Measurements from ENCODE around the gene GP1BA.
A peak's percentile ranks its signal among the peaks of the same experiment; 100 is the strongest.
"Not testable (repeated sequence)": the region's sequence is repeated elsewhere in the genome, so short reads cannot be mapped to it uniquely, and the experiment has no call there.

The GP1BA gene

GRCh38 chr17:4919511-4920047, 12.5 kb upstream of the GP1BA start:
- DNase-seq (ENCODE audit: low read depth): no peak
- no peak overlapping the region for H3K4me3 ChIP-seq (ENCODE audit: low read depth, low read length)

GRCh38 chr17:4920351-4921048, 11.6 kb upstream of the GP1BA start:
- peak; percentile 52 for DNase-seq (ENCODE audit: low read depth)
- H3K4me3 ChIP-seq (ENCODE audit: low read depth, low read length): no peak overlapping the region
- TF ChIP-seq CTCF (conservative IDR thresholded peaks at IDR 0.05; ENCODE audit: low read depth, low read length): no peak

More at GRCh38 chr17:4919511-4920047, 12.5 kb upstream of the GP1BA start:
- TF ChIP-seq CTCF (conservative IDR thresholded peaks at IDR 0.05; ENCODE audit: low read depth, low read length): no peak

GRCh38 chr17:4921320-4921719, 10.8 kb upstream of the GP1BA start:
- no peak for DNase-seq (ENCODE audit: low read depth)
- H3K4me3 ChIP-seq (ENCODE audit: low read depth, low read length): no peak overlapping the region
- TF ChIP-seq CTCF (conservative IDR thresholded peaks at IDR 0.05; ENCODE audit: low read depth, low read length): no peak

- not testable (repeated sequence) for DNase-seq (ENCODE audit: low read depth); H3K4me3 ChIP-seq (ENCODE audit: low read depth, low read length)
Measured at GRCh38 chr17:4926577-4927335, 5.3 kb upstream of the GP1BA start.

GRCh38 chr17:4928881-4929280, 3.2 kb upstream of the GP1BA start:
- DNase-seq (ENCODE audit: low read depth): no peak
- TF ChIP-seq CTCF (conservative IDR thresholded peaks at IDR 0.05; ENCODE audit: low read depth, low read length): no peak

GRCh38 chr17:4932756-4933155, 679 bp downstream of the GP1BA start:
- no peak overlapping the region for H3K4me3 ChIP-seq (ENCODE audit: low read depth, low read length)
- no peak for TF ChIP-seq CTCF (conservative IDR thresholded peaks at IDR 0.05; ENCODE audit: low read depth, low read length)

More at GRCh38 chr17:4928881-4929280, 3.2 kb upstream of the GP1BA start:
- H3K4me3 ChIP-seq (ENCODE audit: low read depth, low read length): no peak overlapping the region

GRCh38 chr17:4933646-4934045, 1.6 kb downstream of the GP1BA start:
- TF ChIP-seq CTCF (conservative IDR thresholded peaks at IDR 0.05; ENCODE audit: low read depth, low read length): no peak
- no peak for DNase-seq (ENCODE audit: low read depth)
- H3K4me3 ChIP-seq (ENCODE audit: low read depth, low read length): no peak overlapping the region

More at GRCh38 chr17:4932756-4933155, 679 bp downstream of the GP1BA start:
- DNase-seq (ENCODE audit: low read depth): no peak
